Measurements from ENCODE around the gene NAA10.

The NAA10 gene

DNA sequence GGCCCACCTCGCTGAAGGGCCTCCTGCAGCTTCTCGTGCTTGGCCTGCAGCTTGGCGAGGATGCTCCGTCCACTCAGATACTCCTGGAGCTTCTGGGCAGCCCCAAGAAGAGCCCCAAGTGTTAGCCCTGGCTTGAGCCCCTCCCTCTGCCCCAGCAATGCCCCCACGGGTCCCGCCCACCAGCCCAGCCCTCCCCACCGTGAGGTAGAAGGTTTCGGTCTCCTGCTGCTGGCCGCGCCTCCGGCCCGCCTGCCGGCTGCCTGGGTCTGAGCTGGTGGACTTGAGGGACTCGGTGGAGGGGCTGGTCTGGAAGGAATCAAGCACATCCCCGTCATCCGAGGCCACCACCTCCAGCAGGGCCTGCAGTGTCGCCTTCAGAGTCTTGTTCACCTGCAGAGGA is 21.6 kb downstream of the NAA10 start:
- FAIRE-seq: no peak
- TF ChIP-seq POLR2AphosphoS5 (IDR thresholded peaks at IDR 0.05; ENCODE audit: low read depth, low read length): no peak
- no peak for TF ChIP-seq POLR2A (IDR thresholded peaks at IDR 0.05; ENCODE audit: low read depth, low read length)
- TF ChIP-seq TAF1 (IDR thresholded peaks at IDR 0.05; ENCODE audit: borderline replicate concordance, low read depth, low read length): no peak
- DNase-seq (ENCODE audit: insufficient read length): no peak

- DNase-seq (ENCODE audit: insufficient read length) (no peak), FAIRE-seq (no peak)
- TF ChIP-seq POLR2AphosphoS5 (IDR thresholded peaks at IDR 0.05; ENCODE audit: low read depth, low read length) (no peak), POLR2A (IDR thresholded peaks at IDR 0.05; ENCODE audit: low read depth, low read length) (no peak), TAF1 (IDR thresholded peaks at IDR 0.05; ENCODE audit: borderline replicate concordance, low read depth, low read length) (no peak)
These were observed 23.0 kb downstream of the NAA10 start for GRCh38 chrX:153911798-153912197.

DNA sequence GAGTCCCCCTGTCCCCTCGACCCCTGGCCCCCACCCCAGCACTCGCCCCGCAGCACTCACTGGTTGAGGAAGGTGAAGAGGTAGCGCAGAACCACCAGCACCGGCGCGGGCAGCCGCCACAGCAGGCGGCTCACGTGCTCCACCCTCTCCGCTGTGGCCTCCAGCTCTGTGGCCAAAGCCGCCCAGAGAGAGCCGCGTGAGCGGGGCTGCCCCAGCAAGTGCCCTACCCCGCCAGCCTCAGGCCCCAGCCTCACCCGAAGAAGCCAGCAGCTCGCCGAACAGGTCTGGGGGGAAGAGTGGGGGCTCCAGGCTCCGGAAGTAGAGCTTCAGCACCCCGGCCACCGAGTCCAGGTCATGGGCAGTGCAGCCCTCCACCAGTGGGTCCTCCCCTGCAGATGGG is 24.4 kb downstream of the NAA10 start:
- no peak for DNase-seq (ENCODE audit: insufficient read length)
- FAIRE-seq: no peak
- TF ChIP-seq TAF1 (IDR thresholded peaks at IDR 0.05; ENCODE audit: borderline replicate concordance, low read depth, low read length) (no peak), POLR2A (IDR thresholded peaks at IDR 0.05; ENCODE audit: low read depth, low read length) (no peak), POLR2AphosphoS5 (IDR thresholded peaks at IDR 0.05; ENCODE audit: low read depth, low read length) (no peak)

- no peak for DNase-seq (ENCODE audit: insufficient read length)
- TF ChIP-seq POLR2A (IDR thresholded peaks at IDR 0.05; ENCODE audit: low read depth, low read length) (no peak), POLR2AphosphoS5 (IDR thresholded peaks at IDR 0.05; ENCODE audit: low read depth, low read length) (no peak), TAF1 (IDR thresholded peaks at IDR 0.05; ENCODE audit: borderline replicate concordance, low read depth, low read length) (no peak)
- no peak for FAIRE-seq
These were observed 24.9 kb downstream of the NAA10 start for GRCh38 chrX:153909980-153910360.

DNA sequence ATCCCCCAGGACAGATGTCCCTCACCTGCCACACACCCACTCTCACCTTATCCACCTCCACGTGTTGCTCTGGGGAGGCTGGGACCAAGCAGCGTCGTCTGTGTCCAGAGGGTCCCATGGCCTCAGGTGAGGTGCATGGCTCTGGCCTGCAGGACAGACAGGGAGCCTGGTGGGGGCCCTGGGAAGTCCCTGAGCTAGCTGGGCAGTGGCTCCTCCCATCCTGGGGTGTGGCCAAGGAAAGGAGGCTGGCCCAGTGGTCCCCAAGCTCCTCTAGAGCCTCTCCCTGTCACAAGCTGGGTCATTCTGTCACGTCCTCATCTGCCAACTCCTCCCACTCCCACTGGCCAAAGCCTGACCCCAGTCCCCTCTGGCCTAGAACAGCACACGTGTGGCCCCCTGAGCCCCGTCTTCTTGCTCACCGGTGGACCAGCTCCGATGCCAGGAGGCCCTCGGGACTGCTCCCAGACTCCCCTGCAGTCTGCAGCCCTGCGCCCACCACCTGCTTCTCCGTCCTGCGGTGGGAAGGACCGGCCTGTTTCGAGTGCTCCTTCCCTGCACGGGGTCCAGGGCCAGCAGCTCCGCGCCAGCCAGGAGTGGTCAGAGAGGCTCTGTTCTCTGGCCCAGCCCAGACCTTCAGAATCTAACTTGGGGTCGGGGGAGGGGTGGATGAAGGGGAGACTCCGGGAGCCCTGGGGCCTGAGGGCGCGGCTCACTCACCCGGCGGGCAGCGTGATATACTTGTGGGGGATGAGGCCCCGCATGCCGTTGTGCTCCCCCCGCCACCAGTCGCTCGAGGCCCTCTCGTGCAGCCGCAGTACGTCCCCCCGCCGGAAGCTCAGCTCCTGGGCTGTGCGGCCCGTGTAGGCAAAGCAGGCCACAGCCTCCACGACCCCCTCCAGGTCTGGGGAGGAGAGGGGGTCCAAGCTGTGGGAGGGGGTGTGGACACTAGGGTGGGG is 25.5 kb downstream of the NAA10 start:
- TF ChIP-seq POLR2A (IDR thresholded peaks at IDR 0.05; ENCODE audit: low read depth, low read length) (no peak), POLR2AphosphoS5 (IDR thresholded peaks at IDR 0.05; ENCODE audit: low read depth, low read length) (no peak), TAF1 (IDR thresholded peaks at IDR 0.05; ENCODE audit: borderline replicate concordance, low read depth, low read length) (no peak)

DNA sequence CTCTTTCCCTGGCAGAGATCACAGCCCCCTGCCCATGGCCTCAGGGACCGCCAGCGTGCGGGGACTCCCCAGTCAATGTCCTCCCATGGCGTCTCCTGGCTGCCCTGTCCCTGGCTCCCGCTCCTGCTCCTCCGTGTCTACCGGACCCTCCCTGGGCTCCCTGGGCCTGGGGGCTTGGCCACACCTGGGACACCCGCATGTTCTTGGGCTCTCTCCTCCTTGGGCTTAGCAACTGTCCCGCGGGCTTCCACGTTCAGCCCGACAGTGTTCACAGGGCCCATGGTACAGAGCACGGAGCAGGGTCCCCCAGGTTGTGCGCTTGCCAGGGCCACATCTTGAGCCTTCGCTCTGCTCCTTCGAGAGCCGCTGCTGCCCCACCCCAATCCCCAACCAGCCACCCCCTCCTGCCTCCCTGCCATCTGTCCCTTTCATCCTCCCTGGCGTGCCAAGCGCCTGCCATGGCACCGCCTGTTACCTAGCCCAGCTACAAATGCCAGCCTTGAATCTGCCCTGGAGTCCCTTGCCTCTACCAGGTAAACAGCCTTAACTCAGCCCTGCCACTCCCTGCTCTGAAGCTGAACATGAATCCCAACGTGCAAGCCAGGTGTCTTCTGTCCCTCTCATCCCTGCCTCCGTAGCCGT is 26.5 kb downstream of the NAA10 start:
- FAIRE-seq (no peak), DNase-seq (ENCODE audit: insufficient read length) (no peak)
- TF ChIP-seq TAF1 (IDR thresholded peaks at IDR 0.05; ENCODE audit: borderline replicate concordance, low read depth, low read length) (no peak), POLR2A (IDR thresholded peaks at IDR 0.05; ENCODE audit: low read depth, low read length) (no peak), POLR2AphosphoS5 (IDR thresholded peaks at IDR 0.05; ENCODE audit: low read depth, low read length) (no peak)

More for the DNA sequence above, 25.5 kb downstream of the NAA10 start:
- no peak for FAIRE-seq
- DNase-seq (ENCODE audit: insufficient read length): no peak

- FAIRE-seq (no peak), DNase-seq (ENCODE audit: insufficient read length) (no peak)
- TF ChIP-seq POLR2A (IDR thresholded peaks at IDR 0.05; ENCODE audit: low read depth, low read length): no peak
- TF ChIP-seq POLR2AphosphoS5 (IDR thresholded peaks at IDR 0.05; ENCODE audit: low read depth, low read length): no peak
- no peak for TF ChIP-seq TAF1 (IDR thresholded peaks at IDR 0.05; ENCODE audit: borderline replicate concordance, low read depth, low read length)
These were observed 27.4 kb downstream of the NAA10 start for GRCh38 chrX:153907456-153907855.

- no peak for DNase-seq (ENCODE audit: insufficient read length)
- no peak for TF ChIP-seq POLR2AphosphoS5 (IDR thresholded peaks at IDR 0.05; ENCODE audit: low read depth, low read length)
- no peak for TF ChIP-seq POLR2A (IDR thresholded peaks at IDR 0.05; ENCODE audit: low read depth, low read length)
- TF ChIP-seq TAF1 (IDR thresholded peaks at IDR 0.05; ENCODE audit: borderline replicate concordance, low read depth, low read length): no peak
- FAIRE-seq: no peak
These were observed 28.5 kb downstream of the NAA10 start for GRCh38 chrX:153906126-153906917.

GRCh38 chrX:153905481-153906095 is 29.2 kb downstream of the NAA10 start:
- TF ChIP-seq POLR2A (IDR thresholded peaks at IDR 0.05; ENCODE audit: low read depth, low read length) (no peak), TAF1 (IDR thresholded peaks at IDR 0.05; ENCODE audit: borderline replicate concordance, low read depth, low read length) (no peak), POLR2AphosphoS5 (IDR thresholded peaks at IDR 0.05; ENCODE audit: low read depth, low read length) (no peak)
- FAIRE-seq (no peak), DNase-seq (ENCODE audit: insufficient read length) (no peak)

DNA sequence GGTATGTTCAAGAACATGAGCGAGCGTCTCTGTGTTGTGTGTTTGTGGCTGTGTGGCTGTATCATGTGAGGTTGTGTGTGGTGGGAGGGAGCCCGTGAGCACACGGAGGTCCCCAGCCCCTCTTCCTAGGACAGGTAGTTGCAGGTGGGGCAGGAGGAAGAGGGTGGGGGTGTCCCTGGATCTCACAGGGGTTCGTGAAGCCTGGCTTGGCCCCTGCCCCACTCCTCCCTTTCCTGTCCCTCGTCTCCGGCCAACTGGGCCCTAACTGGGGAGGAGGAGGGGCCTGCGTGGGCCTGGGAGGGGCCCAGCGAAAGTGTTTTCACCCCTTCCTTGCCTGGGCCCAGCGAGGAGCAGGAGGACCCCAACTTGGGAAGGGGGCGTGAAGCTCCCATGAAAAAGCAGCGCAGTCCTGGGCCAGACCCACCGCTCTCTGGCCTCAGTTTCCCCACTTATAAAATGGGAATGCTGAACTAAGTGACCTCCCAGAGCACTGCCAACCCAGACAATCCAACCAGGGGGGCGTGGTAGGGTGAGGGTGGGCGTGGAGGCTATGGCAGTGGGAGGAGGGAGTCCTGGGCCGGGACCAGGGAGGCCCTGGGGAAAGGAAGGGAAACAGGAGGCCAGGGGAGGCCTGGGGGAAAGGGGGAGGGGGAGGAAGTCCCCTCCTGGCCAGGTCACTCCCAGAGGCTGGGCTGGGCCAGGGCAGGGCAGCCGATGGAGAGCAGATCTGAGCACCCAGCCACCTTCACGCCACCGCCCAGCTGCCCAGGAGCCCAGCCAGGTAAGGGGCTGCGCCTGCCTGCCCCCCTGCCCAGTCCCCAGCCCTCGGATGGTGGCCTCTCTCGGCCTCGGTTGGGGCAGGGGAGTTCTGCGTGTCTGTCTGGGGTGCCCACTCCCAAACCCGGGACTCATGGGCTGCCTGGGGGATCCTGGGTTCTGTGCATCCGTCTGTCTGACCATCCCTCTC is 30.6 kb downstream of the NAA10 start, which contains the start of gene AVPR2:
Gene AVPR2, plus strand, starts transcription at position 683 of the 967 bp plus-strand sequence. CDS start 473 bp downstream, outside the sequence.
- FAIRE-seq: no peak
- no peak for TF ChIP-seq POLR2AphosphoS5 (IDR thresholded peaks at IDR 0.05; ENCODE audit: low read depth, low read length)
- TF ChIP-seq POLR2A (IDR thresholded peaks at IDR 0.05; ENCODE audit: low read depth, low read length): no peak; the same call in 1 of the 2 replicates
- TF ChIP-seq TAF1 (IDR thresholded peaks at IDR 0.05; ENCODE audit: borderline replicate concordance, low read depth, low read length): no peak
- DNase-seq (ENCODE audit: insufficient read length): no peak

Data from GM12892 (cell line).